ENCODE measurements around the gene KCNH4. TPM values are rescaled to one million over a fixed set of nuclear protein-coding genes. Genes with fewer than 3 reads are reported as not detected.

The KCNH4 gene
- total and polyA plus RNA-seq, 9 of the 15 experiments (the other 6 are each of a cell fraction or from before 2014, with no cell fraction given) = 0.10 to 1.8 (median 0.50) TPM

DNA sequence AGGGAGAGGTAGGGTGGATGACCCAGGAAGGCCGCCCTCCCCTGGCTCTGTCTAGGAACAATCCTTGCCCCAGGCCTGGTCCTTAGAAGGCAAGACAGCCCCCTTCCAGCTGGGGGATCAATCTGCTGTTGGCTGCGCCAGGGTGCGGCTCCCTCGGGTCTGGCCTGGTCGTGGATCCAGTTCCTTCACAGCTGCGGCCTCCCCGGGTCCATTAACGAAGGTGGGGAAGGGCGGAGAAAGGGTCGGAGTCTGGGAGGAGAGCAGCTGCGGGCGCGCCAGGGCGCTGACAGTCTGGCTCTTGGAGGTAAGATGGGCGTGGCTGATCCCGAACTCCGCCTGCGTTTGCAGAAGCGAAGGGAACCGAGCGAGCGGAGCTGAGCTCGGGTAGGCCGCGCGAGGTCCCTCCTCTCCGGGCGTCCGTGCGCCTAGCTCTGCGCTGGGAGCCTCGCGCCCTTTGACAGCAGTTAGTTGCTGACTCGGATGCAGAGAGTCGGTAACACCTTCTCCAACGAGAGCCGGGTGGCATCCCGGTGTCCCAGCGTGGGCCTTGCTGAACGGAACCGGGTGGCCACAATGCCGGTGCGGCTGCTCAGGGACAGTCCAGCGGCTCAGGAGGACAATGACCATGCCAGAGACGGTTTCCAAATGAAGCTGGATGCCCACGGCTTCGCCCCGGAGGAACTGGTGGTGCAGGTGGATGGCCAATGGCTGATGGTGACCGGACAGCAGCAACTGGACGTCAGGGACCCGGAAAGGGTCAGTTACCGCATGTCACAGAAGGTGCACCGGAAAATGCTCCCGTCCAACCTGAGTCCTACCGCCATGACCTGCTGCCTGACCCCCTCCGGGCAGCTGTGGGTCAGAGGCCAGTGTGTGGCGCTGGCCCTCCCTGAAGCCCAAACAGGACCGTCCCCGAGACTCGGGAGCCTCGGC lies 58.3 kb downstream of the KCNH4 start, which contains the start of gene HSPB9:
Gene HSPB9 (plus strand): TSS at position 434 of the 933 bp plus-strand sequence. CDS start 47 bp downstream, at position 481.
- peaks cover 13 to 37% of the 10 kb centered on the region in 2 experiments for H3K4me1 ChIP-seq (replicated peaks in 1 of 2; ENCODE audit: control insufficient read depth in 2 of 2, insufficient read depth in 2 of 2, low read length in 2 of 2)
- DNase-seq (ENCODE audit: extremely low read depth in 1 of 4, low spot score in 3 of 4) = no peak
- H3K27ac ChIP-seq (ENCODE audit: extremely low read depth, low read depth, low read length) = peak within 1 kb of the TSS; percentile 67
- peaks cover 10% of the 10 kb centered on the region; the same call in 2 of the 3 replicates for H3K79me2 ChIP-seq (ENCODE audit: control insufficient read depth, insufficient read depth, low read length)
- TF ChIP-seq POLR2G (IDR thresholded peaks at IDR 0.05; ENCODE audit: low read depth, low read length) = peak; percentile 55
- peak; percentile 26 for TF ChIP-seq RBM22 (IDR thresholded peaks at IDR 0.05; ENCODE audit: low read depth, low read length, poor library complexity, severe bottlenecking)
- TF ChIP-seq, protein P1, sequence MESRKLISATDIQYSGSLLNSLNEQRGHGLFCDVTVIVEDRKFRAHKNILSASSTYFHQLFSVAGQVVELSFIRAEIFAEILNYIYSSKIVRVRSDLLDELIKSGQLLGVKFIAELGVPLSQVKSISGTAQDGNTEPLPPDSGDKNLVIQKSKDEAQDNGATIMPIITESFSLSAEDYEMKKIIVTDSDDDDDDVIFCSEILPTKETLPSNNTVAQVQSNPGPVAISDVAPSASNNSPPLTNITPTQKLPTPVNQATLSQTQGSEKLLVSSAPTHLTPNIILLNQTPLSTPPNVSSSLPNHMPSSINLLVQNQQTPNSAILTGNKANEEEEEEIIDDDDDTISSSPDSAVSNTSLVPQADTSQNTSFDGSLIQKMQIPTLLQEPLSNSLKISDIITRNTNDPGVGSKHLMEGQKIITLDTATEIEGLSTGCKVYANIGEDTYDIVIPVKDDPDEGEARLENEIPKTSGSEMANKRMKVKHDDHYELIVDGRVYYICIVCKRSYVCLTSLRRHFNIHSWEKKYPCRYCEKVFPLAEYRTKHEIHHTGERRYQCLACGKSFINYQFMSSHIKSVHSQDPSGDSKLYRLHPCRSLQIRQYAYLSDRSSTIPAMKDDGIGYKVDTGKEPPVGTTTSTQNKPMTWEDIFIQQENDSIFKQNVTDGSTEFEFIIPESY (CRISPR knock-in tag; IDR thresholded peaks at IDR 0.05) = peak; percentile 64
- no peak for TF ChIP-seq ELF2 (CRISPR knock-in tag; IDR thresholded peaks at IDR 0.05)
- in situ Hi-C loops (cut with MboI) (loop anchor here (25.0 kb wide), 1 partner anchor 385 kb away; the partner anchor contains the start of gene HAP1), intact Hi-C loops (cut with micrococcal nuclease) (no loop called here)
- ChIA-PET POLR2A (no interaction called here), CTCF (ENCODE audit: low intra/inter-chr PET ratio) (no interaction called here)
- no peaks in the 10 kb centered on the region for H3K9me3 ChIP-seq (replicated peaks; ENCODE audit: control insufficient read depth, insufficient read depth, low read depth, low read length)
- H3K36me3 ChIP-seq (ENCODE audit: control insufficient read depth, insufficient read depth, low read length) = peaks cover 58% of the 10 kb centered on the region
- H3K27me3 ChIP-seq (ENCODE audit: control insufficient read depth in 2 of 2, insufficient read depth in 2 of 2, low read length in 2 of 2) = no peaks in the 10 kb centered on the region
- H3K4me3 ChIP-seq = no peak within 1 kb of the TSS
- 94% methylated on average over 48 of the region's 61 CpGs for WGBS (ENCODE audit: insufficient coverage, low coverage, missing lambda C conversion rate)
- ATAC-seq = no peak
- peak within 1 kb of the TSS; percentile 50 for H3K4me2 ChIP-seq (ENCODE audit: insufficient read depth, low read length)
- no TSS peak for BruUV-seq (replicated peaks)
- H3K9ac ChIP-seq (ENCODE audit: insufficient read depth in 1 of 2, low read depth in 2 of 2, low read length in 2 of 2) = peak within 1 kb of the TSS in 1 of 2 experiments; percentile 89; a peak in 3 of 4 replicates
- H4K20me1 ChIP-seq (replicated peaks; ENCODE audit: control insufficient read depth, insufficient read depth, low read length) = no peaks in the 10 kb centered on the region
- peak within 1 kb of the TSS; percentile 86 for H2AFZ ChIP-seq (ENCODE audit: low read depth, low read length)
- FAIRE-seq = no peak
- H3K9me1 ChIP-seq (ENCODE audit: control insufficient read depth, insufficient read depth, low read length) = peaks cover 3% of the 10 kb centered on the region

Measured in K562 (cell line).